GM12865 (cell line): ENCODE measurements around the gene ADGRV1.

Experiments used
- DNase-seq: peaks from one replicate; pipeline ENCODE4 v3.0.0; 2010; ENCODE audit warnings: low read depth
- H3K4me3 ChIP-seq: 2 replicates; pipeline ENCODE4 v1.5.1; 2011; ENCODE audit warnings: mild to moderate bottlenecking, low read depth, low read length, control low read depth
- TF ChIP-seq, protein P1 (sequence below): IDR thresholded peaks from 2 replicates; pipeline ENCODE4 v1.5.1; 2011; ENCODE audit warnings: low read length, control low read depth, low read depth, inconsistent platforms; ENCODE audit not compliant: insufficient read depth; ENCODE audit errors: missing control alignments

Gene ADGRV1

GRCh38 chr5:91187032-91187431, 628.4 kb downstream of the ADGRV1 start:
- TF ChIP-seq, protein P1, sequence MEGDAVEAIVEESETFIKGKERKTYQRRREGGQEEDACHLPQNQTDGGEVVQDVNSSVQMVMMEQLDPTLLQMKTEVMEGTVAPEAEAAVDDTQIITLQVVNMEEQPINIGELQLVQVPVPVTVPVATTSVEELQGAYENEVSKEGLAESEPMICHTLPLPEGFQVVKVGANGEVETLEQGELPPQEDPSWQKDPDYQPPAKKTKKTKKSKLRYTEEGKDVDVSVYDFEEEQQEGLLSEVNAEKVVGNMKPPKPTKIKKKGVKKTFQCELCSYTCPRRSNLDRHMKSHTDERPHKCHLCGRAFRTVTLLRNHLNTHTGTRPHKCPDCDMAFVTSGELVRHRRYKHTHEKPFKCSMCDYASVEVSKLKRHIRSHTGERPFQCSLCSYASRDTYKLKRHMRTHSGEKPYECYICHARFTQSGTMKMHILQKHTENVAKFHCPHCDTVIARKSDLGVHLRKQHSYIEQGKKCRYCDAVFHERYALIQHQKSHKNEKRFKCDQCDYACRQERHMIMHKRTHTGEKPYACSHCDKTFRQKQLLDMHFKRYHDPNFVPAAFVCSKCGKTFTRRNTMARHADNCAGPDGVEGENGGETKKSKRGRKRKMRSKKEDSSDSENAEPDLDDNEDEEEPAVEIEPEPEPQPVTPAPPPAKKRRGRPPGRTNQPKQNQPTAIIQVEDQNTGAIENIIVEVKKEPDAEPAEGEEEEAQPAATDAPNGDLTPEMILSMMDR, result no peak
- DNase-seq, result no peak

DNA sequence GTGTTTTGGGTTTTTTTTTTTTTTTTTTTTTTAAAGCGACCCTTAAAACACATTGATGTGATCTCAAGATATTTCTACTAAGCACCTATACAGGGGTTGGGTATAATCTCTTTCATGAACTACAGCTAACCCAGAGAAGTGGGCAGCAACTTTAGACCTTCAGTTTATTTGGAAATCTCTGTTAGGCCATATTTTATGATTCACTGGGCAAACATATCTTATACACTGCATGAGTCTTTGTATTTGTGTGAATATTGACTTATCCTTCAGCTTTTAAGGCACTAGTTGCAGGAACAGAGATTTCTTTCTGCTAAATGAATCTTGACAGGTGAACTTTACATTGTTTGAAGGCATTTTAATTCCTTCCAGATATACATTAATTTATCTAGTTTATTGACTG, 630.2 kb downstream of the ADGRV1 start:
- no peak for DNase-seq
- H3K4me3 ChIP-seq, result no peak overlapping the region
- TF ChIP-seq, protein P1, result no peak

More at GRCh38 chr5:91187032-91187431, 628.4 kb downstream of the ADGRV1 start:
- no peak overlapping the region for H3K4me3 ChIP-seq

DNA sequence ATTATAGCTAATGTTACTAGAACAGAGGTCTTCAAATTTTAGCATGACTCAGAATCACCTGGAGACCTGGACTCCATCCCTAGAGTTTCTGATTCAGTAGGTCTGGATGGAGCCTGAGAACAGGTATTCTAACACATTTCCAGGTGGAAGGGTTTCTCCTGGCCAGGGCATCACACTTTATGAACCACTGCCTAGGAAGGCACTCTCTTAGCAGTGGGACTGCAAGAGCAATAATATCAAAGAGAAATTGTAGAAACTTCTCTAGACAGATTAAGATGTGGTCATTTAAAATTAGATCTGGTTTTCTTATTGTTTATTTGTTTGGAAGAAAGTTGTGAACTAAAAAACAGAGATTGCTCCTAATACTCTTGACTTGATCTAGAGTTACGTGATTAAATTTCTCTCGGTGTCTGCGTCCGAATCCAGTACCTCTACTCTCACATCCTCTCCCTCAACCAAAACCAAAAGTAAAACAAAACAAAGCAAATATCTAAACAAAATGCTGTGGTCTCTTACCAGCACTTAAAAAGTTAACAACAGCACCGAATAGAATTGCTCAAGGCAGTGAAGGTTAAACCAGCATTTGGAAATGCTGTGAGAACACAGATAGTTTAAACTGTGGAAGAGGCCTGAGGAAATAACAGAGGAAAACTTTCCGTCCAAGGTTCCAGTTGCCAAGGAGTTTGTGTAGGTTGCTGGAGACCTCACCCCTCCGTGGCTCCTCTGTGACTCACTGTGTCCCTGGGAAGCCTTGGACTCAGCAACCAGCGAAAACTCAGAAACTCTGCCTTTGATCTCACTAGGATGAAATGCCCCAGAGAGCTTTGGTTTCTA, 631.1 kb downstream of the ADGRV1 start:
- H3K4me3 ChIP-seq, result peak overlapping the region; percentile 45
- TF ChIP-seq, protein P1, result no peak
- DNase-seq, result peak; percentile 60

GRCh38 chr5:91190314-91190690, 631.7 kb downstream of the ADGRV1 start:
- TF ChIP-seq, protein P1, result no peak
- H3K4me3 ChIP-seq, result peak overlapping the region; percentile 45
- peak; percentile 36 for DNase-seq

DNA sequence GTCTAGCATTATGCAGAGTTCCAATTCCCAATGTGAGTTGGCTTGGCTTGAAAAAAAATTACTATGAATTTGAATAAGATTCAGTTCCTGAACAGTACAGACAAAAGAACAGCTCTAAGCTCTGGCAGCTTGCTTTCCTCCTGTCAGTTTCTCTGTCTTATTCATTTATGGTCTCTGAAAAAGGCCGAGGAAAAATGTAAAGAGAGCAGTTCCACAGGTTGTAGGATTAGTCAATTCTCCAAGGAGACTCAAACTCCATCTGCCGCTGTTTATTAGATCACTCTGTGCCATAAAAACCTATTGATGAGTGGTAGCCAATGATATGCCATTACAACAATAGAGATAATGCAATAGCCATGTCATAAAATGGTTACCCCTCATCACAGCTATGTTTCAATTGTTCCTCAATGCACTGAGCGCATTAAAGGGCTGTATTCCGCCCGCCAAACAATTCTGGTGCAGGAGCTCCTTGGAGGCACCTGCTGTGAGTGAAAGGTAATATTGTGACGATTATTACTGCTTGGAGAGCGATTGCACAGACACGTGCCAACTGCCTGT, 636.3 kb downstream of the ADGRV1 start:
- no peak for DNase-seq
- TF ChIP-seq, protein P1, result no peak
- no peak overlapping the region for H3K4me3 ChIP-seq

- TF ChIP-seq, protein P1, result no peak
- no peak overlapping the region for H3K4me3 ChIP-seq
- DNase-seq, result no peak
These were observed 642.1 kb downstream of the ADGRV1 start for GRCh38 chr5:91200692-91201091.
